ENCODE measurements around the gene GCK. TPM values are rescaled to one million over a fixed set of nuclear protein-coding genes. Genes with fewer than 3 reads are reported as not detected.

GCK gene
- total and polyA plus RNA-seq, 2 of the 13 experiments (the other 11 are each of a cell fraction or from before 2014, with no cell fraction given), result not detected

DNA sequence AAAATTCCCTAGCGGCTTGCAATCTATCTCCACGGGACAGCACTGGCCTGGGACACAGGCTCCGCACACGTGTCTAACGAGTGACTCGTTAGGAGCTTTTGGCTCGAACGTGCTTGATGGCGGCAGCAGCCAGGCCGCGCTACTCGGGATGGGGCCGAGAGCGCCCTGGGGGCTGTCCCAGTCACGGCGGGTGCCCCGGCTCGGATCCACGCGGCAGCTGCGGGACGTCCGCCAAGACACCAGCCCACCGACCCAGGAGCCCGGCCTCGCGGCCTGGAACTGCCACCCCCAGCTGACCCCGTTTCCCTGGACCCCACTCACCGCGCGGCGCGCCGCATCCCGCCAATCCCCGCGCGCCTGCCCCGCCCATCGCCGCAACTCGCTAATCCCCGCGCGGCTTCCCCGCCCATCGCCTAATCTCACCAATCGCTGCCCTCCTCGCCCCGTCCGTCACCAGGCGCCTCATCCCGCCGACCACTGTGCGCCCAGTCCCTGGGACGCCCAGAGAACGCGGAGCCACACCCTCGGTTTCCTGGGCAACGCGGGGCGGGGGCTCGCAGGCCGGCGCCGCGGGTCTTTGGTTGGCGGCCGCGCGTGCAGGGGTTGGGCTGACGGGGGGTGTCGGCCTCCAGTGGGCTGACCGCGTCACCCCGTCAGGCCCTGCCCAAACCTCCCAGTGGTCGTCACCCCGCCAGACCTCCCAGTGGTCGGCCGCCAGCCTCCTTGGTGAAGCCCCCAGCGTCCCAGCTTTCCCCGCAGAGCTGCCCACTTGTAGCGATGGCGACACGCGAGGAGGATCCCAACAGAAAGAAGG, 65.8 kb downstream of the GCK start, which contains the start of gene POLD2 (continued):
- TF ChIP-seq MAF1 (CRISPR knock-in tag; IDR thresholded peaks at IDR 0.05; ENCODE audit: borderline replicate concordance) (no peak), FOXP1 (IDR thresholded peaks at IDR 0.05) (no peak), FOXP1 (CRISPR knock-in tag; IDR thresholded peaks at IDR 0.05) (no peak), ZNF3 (CRISPR knock-in tag; IDR thresholded peaks at IDR 0.05) (no peak), ZNF777 (CRISPR knock-in tag; IDR thresholded peaks at IDR 0.05) (no peak), SSRP1 (CRISPR knock-in tag; IDR thresholded peaks at IDR 0.05) (no peak), FOXM1 (CRISPR knock-in tag; IDR thresholded peaks at IDR 0.05) (no peak), ZNF788 (CRISPR knock-in tag; IDR thresholded peaks at IDR 0.05; ENCODE audit: borderline replicate concordance) (no peak; the same call in 1 of the 2 replicates), ZSCAN21 (CRISPR knock-in tag; IDR thresholded peaks at IDR 0.05; ENCODE audit: borderline replicate concordance) (no peak; the same call in 1 of the 2 replicates), U2AF2 (IDR thresholded peaks at IDR 0.05; ENCODE audit: low read depth, low read length) (no peak), ZNF850 (CRISPR knock-in tag; conservative IDR thresholded peaks at IDR 0.05) (no peak), MIER2 (CRISPR knock-in tag; IDR thresholded peaks at IDR 0.05) (no peak), MAFK (conservative IDR thresholded peaks at IDR 0.05 in 1 of 2, IDR thresholded peaks at IDR 0.05 in 1 of 2; ENCODE audit: low read length in 2 of 2) (no peak)
- TF ChIP-seq, protein P1, sequence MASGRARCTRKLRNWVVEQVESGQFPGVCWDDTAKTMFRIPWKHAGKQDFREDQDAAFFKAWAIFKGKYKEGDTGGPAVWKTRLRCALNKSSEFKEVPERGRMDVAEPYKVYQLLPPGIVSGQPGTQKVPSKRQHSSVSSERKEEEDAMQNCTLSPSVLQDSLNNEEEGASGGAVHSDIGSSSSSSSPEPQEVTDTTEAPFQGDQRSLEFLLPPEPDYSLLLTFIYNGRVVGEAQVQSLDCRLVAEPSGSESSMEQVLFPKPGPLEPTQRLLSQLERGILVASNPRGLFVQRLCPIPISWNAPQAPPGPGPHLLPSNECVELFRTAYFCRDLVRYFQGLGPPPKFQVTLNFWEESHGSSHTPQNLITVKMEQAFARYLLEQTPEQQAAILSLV (CRISPR knock-in tag; IDR thresholded peaks at IDR 0.05; ENCODE audit: borderline replicate concordance), result peak; percentile 68; the same call in 1 of the 2 replicates
- TF ChIP-seq, protein P2, sequence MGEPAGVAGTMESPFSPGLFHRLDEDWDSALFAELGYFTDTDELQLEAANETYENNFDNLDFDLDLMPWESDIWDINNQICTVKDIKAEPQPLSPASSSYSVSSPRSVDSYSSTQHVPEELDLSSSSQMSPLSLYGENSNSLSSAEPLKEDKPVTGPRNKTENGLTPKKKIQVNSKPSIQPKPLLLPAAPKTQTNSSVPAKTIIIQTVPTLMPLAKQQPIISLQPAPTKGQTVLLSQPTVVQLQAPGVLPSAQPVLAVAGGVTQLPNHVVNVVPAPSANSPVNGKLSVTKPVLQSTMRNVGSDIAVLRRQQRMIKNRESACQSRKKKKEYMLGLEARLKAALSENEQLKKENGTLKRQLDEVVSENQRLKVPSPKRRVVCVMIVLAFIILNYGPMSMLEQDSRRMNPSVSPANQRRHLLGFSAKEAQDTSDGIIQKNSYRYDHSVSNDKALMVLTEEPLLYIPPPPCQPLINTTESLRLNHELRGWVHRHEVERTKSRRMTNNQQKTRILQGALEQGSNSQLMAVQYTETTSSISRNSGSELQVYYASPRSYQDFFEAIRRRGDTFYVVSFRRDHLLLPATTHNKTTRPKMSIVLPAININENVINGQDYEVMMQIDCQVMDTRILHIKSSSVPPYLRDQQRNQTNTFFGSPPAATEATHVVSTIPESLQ (CRISPR knock-in tag; conservative IDR thresholded peaks at IDR 0.05), result no peak
- TF ChIP-seq, protein P3, sequence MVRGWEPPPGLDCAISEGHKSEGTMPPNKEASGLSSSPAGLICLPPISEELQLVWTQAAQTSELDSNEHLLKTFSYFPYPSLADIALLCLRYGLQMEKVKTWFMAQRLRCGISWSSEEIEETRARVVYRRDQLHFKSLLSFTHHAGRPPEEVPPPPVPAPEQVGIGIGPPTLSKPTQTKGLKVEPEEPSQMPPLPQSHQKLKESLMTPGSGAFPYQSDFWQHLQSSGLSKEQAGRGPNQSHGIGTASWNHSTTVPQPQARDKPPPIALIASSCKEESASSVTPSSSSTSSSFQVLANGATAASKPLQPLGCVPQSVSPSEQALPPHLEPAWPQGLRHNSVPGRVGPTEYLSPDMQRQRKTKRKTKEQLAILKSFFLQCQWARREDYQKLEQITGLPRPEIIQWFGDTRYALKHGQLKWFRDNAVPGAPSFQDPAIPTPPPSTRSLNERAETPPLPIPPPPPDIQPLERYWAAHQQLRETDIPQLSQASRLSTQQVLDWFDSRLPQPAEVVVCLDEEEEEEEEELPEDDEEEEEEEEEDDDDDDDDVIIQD (CRISPR knock-in tag; IDR thresholded peaks at IDR 0.05; ENCODE audit: low read depth), result peak; percentile 46; the same call in 1 of the 2 replicates
- TF ChIP-seq, protein P4, sequence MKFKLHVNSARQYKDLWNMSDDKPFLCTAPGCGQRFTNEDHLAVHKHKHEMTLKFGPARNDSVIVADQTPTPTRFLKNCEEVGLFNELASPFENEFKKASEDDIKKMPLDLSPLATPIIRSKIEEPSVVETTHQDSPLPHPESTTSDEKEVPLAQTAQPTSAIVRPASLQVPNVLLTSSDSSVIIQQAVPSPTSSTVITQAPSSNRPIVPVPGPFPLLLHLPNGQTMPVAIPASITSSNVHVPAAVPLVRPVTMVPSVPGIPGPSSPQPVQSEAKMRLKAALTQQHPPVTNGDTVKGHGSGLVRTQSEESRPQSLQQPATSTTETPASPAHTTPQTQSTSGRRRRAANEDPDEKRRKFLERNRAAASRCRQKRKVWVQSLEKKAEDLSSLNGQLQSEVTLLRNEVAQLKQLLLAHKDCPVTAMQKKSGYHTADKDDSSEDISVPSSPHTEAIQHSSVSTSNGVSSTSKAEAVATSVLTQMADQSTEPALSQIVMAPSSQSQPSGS (CRISPR knock-in tag; IDR thresholded peaks at IDR 0.05), result peak; percentile 35; the same call in 1 of the 2 replicates
- TF ChIP-seq, protein P5, sequence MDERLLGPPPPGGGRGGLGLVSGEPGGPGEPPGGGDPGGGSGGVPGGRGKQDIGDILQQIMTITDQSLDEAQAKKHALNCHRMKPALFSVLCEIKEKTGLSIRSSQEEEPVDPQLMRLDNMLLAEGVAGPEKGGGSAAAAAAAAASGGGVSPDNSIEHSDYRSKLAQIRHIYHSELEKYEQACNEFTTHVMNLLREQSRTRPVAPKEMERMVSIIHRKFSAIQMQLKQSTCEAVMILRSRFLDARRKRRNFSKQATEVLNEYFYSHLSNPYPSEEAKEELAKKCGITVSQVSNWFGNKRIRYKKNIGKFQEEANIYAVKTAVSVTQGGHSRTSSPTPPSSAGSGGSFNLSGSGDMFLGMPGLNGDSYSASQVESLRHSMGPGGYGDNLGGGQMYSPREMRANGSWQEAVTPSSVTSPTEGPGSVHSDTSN (CRISPR knock-in tag; IDR thresholded peaks at IDR 0.05), result peak; percentile 85
- TF ChIP-seq, protein P6, sequence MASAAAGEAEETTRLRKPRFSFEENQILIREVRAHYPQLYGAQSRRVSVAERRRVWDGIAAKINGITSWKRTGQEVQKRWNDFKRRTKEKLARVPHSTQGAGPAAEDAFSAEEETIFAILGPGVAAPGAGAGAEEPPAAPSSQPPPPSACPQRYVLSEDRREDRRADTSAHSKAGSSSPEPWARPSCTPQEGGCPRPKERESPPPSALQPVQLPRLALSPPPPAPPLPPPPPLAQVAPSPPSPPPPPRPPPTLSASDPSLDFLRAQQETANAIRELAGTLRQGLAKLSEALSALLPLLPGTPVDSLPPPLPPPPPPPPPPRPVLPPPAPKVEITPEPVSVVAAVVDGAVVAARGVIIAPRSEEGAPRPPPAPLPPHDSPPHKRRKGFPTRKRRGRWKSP (CRISPR knock-in tag; IDR thresholded peaks at IDR 0.05), result peak; percentile 87; the same call in 1 of the 2 replicates
- TF ChIP-seq, protein P7, sequence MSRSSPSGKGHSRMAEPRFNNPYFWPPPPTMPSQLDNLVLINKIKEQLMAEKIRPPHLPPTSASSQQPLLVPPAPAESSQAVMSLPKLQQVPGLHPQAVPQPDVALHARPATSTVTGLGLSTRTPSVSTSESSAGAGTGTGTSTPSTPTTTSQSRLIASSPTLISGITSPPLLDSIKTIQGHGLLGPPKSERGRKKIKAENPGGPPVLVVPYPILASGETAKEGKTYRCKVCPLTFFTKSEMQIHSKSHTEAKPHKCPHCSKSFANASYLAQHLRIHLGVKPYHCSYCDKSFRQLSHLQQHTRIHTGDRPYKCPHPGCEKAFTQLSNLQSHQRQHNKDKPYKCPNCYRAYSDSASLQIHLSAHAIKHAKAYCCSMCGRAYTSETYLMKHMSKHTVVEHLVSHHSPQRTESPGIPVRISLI (CRISPR knock-in tag; IDR thresholded peaks at IDR 0.05; ENCODE audit: borderline replicate concordance), result no peak

All from HepG2 (cell line).